ENCODE data around the gene PKP4. TPM values are rescaled to one million over a fixed set of nuclear protein-coding genes. Genes with fewer than 3 reads are reported as not detected.

PKP4 gene
- total and polyA plus RNA-seq, 2 donors from 2014 or later, result 120 to 243 TPM

GRCh38 chr2:158671360-158672245, 214.9 kb downstream of the PKP4 start:
- DNase-seq, result no peak
- intact Hi-C loops (cut with DNase I), result no loop called here
- peaks cover 0 to 70% (median 31%) of the 10 kb centered on the region in 3 donors for H3K36me3 ChIP-seq (ENCODE audit: control insufficient read depth in 2 of 3, insufficient read depth in 3 of 3, low read length in 3 of 3)
- H3K9me3 ChIP-seq (ENCODE audit: control insufficient read depth in 2 of 3, insufficient read depth in 1 of 3, low read length in 3 of 3), result no peaks in the 10 kb centered on the region
- no peak overlapping the region for H3K9ac ChIP-seq (ENCODE audit: low read length in 3 of 3)
- no peaks in the 10 kb centered on the region for H3K27me3 ChIP-seq (ENCODE audit: control insufficient read depth, insufficient read depth, low read length)
- TF ChIP-seq, protein P1, sequence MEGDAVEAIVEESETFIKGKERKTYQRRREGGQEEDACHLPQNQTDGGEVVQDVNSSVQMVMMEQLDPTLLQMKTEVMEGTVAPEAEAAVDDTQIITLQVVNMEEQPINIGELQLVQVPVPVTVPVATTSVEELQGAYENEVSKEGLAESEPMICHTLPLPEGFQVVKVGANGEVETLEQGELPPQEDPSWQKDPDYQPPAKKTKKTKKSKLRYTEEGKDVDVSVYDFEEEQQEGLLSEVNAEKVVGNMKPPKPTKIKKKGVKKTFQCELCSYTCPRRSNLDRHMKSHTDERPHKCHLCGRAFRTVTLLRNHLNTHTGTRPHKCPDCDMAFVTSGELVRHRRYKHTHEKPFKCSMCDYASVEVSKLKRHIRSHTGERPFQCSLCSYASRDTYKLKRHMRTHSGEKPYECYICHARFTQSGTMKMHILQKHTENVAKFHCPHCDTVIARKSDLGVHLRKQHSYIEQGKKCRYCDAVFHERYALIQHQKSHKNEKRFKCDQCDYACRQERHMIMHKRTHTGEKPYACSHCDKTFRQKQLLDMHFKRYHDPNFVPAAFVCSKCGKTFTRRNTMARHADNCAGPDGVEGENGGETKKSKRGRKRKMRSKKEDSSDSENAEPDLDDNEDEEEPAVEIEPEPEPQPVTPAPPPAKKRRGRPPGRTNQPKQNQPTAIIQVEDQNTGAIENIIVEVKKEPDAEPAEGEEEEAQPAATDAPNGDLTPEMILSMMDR (IDR thresholded peaks at IDR 0.05; ENCODE audit: borderline replicate concordance, extremely low read depth, insufficient read depth), result no peak
- no peak overlapping the region for H3K27ac ChIP-seq (ENCODE audit: low read depth in 2 of 2, low read length in 2 of 2)
- H3K4me1 ChIP-seq (ENCODE audit: control insufficient read depth in 2 of 3, insufficient read depth in 2 of 3, low read depth in 1 of 3, low read length in 3 of 3), result peaks cover 0 to 5% (median 0%) of the 10 kb centered on the region in 3 donors
- H3K4me3 ChIP-seq (ENCODE audit: low read length in 3 of 3), result no peak overlapping the region
- FAIRE-seq, result no peak

DNA sequence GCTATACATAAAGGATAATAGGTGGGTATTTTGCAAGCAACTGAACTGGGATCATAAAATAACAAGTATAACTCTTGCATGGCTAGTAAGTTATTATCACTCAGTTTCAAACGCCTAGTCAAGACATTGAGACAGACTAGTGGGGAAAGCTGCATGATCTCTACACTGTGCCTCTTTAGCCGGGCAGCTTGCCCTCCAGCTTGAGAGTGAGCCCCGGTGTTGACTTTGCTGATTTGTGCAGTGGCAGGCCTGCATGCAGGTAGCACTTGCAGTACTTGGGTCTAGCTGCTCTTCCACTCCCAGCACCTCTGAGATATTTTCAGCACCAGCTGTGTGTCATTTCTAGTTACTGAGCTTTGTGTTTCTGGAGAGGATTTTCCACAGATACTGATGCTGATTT, 219.5 kb downstream of the PKP4 start:
- Histone ChIP-seq H3K27me3 (ENCODE audit: control insufficient read depth, insufficient read depth, low read length) (no peaks in the 10 kb centered on the region), H3K27ac (ENCODE audit: low read depth in 2 of 2, low read length in 2 of 2) (no peak overlapping the region), H3K9me3 (ENCODE audit: control insufficient read depth in 2 of 3, insufficient read depth in 1 of 3, low read length in 3 of 3) (no peaks in the 10 kb centered on the region), H3K4me1 (ENCODE audit: control insufficient read depth in 2 of 3, insufficient read depth in 2 of 3, low read depth in 1 of 3, low read length in 3 of 3) (no peaks in the 10 kb centered on the region), H3K4me3 (ENCODE audit: low read length in 3 of 3) (no peak overlapping the region), H3K9ac (ENCODE audit: low read length in 3 of 3) (no peak overlapping the region), H3K36me3 (ENCODE audit: control insufficient read depth in 2 of 3, insufficient read depth in 3 of 3, low read length in 3 of 3) (peaks cover 0 to 73% (median 21%) of the 10 kb centered on the region in 3 donors)
- TF ChIP-seq, protein P1 (IDR thresholded peaks at IDR 0.05; ENCODE audit: borderline replicate concordance, extremely low read depth, insufficient read depth), result no peak
- intact Hi-C loops (cut with DNase I), result no loop called here
- DNase-seq, result no peak
- no peak for FAIRE-seq

DNA sequence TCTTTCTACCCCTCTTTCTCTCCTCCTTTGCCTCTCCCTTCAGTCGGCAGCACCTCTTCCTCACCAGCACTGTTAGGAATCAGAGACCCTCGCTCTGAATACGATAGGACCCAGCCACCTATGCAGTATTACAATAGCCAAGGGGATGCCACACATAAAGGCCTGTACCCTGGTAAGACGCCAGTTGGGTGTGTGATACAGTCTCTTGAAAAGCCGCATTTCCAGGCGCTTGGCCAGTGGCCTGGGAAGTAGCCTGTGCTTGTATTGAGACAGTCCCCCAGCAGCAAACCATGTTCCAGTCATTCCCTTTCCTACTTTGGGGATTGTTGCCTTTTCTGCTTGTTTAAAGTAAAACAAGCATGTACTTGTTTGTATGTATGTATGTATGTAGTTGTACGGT, 219.9 kb downstream of the PKP4 start:
- Histone ChIP-seq H3K4me3 (ENCODE audit: low read length in 3 of 3) (no peak overlapping the region), H3K36me3 (ENCODE audit: control insufficient read depth in 2 of 3, insufficient read depth in 3 of 3, low read length in 3 of 3) (peaks cover 0 to 73% (median 21%) of the 10 kb centered on the region in 3 donors), H3K27me3 (ENCODE audit: control insufficient read depth, insufficient read depth, low read length) (no peaks in the 10 kb centered on the region), H3K4me1 (ENCODE audit: control insufficient read depth in 2 of 3, insufficient read depth in 2 of 3, low read depth in 1 of 3, low read length in 3 of 3) (no peaks in the 10 kb centered on the region), H3K9me3 (ENCODE audit: control insufficient read depth in 2 of 3, insufficient read depth in 1 of 3, low read length in 3 of 3) (no peaks in the 10 kb centered on the region), H3K27ac (ENCODE audit: low read depth in 2 of 2, low read length in 2 of 2) (no peak overlapping the region), H3K9ac (ENCODE audit: low read length in 3 of 3) (no peak overlapping the region)
- intact Hi-C loops (cut with DNase I), result no loop called here
- TF ChIP-seq, protein P1 (IDR thresholded peaks at IDR 0.05; ENCODE audit: borderline replicate concordance, extremely low read depth, insufficient read depth), result no peak
- DNase-seq, result no peak
- no peak for FAIRE-seq
